Peyer's patch (tissue), 4 donors: ENCODE data around the gene UGT1A8.

Experiments
- CTCF ChIP-seq, 6 experiments: fragments of 450-650 bp in 4 of 6; fragments of 200-600 bp in 2 of 6; sonication (generic) in 1 of 6; IDR thresholded peaks; one replicate each; pipeline ENCODE4 v1.5.1; 2017 to 2019; ENCODE audit warnings: antibody characterized with exemption in 6 of 6, mild to moderate bottlenecking in 3 of 6, moderate library complexity in 1 of 6
- POLR2A ChIP-seq, 2 donors: fragments of 450-650 bp; IDR thresholded peaks; one replicate each; pipeline ENCODE4 v1.5.1; 2017; ENCODE audit warnings: antibody characterized with exemption in 2 of 2, mild to moderate bottlenecking in 2 of 2, moderate library complexity in 2 of 2

GRCh38 chr2:233772583-233772982, 155.2 kb downstream of the UGT1A8 start:
- TF ChIP-seq CTCF (IDR thresholded peaks at IDR 0.05) (no peak), POLR2A (IDR thresholded peaks at IDR 0.05) (no peak)
